GM18526 (cell line): ENCODE results near the gene TSHZ2.

Experiments
- POLR2A ChIP-seq: IDR thresholded peaks from 3 replicates; pipeline ENCODE4 v1.6.1; 2011; ENCODE audit not compliant: insufficient read length; ENCODE audit errors: extremely low read depth

Gene TSHZ2

GRCh38 chr20:53183181-53183580, 211.0 kb downstream of the TSHZ2 start:
- no peak for TF ChIP-seq POLR2A

- no peak for TF ChIP-seq POLR2A
Observed at GRCh38 chr20:53186635-53187034, 214.5 kb downstream of the TSHZ2 start.

GRCh38 chr20:53187392-53188068, 215.4 kb downstream of the TSHZ2 start:
- no peak for TF ChIP-seq POLR2A

GRCh38 chr20:53190225-53190624, 218.1 kb downstream of the TSHZ2 start:
- no peak for TF ChIP-seq POLR2A

- no peak for TF ChIP-seq POLR2A
Observed at GRCh38 chr20:53191957-53192356, 219.8 kb downstream of the TSHZ2 start.

GRCh38 chr20:53194306-53195290, 222.4 kb downstream of the TSHZ2 start:
- no peak for TF ChIP-seq POLR2A

GRCh38 chr20:53195876-53196610, 223.9 kb downstream of the TSHZ2 start:
- TF ChIP-seq POLR2A: no peak

- TF ChIP-seq POLR2A: no peak
Observed at GRCh38 chr20:53201588-53201987, 229.4 kb downstream of the TSHZ2 start.

GRCh38 chr20:53202777-53203176, 230.6 kb downstream of the TSHZ2 start:
- no peak for TF ChIP-seq POLR2A

- TF ChIP-seq POLR2A: no peak
Observed at GRCh38 chr20:53205046-53205445, 232.9 kb downstream of the TSHZ2 start.

- TF ChIP-seq POLR2A: no peak
Observed at GRCh38 chr20:53208110-53208832, 236.1 kb downstream of the TSHZ2 start.

GRCh38 chr20:53210041-53210440, 237.9 kb downstream of the TSHZ2 start:
- no peak for TF ChIP-seq POLR2A

- TF ChIP-seq POLR2A: no peak
Observed at GRCh38 chr20:53210931-53211330, 238.8 kb downstream of the TSHZ2 start.

- TF ChIP-seq POLR2A: no peak
Observed at GRCh38 chr20:53212018-53212417, 239.9 kb downstream of the TSHZ2 start.

GRCh38 chr20:53214392-53214791, 242.2 kb downstream of the TSHZ2 start:
- TF ChIP-seq POLR2A: no peak
